Kasumi-1 (cell line): Measurements from ENCODE around the gene MTX1.
A peak's percentile ranks its signal among the peaks of the same experiment; 100 is the strongest.

Source experiments
- DNase-seq, 2 experiments: peaks; one replicate each; lab custom pipeline; 2025; lab: John Stamatoyannopoulos, UW

MTX1 gene

GRCh38 chr1:155261493-155261851 is 53.0 kb downstream of the MTX1 start:
- peak; percentile 38 to 53 for DNase-seq

- DNase-seq = peak; percentile 98 to 99
Observed at GRCh38 chr1:155261852-155262673, 53.6 kb downstream of the MTX1 start, which contains the start of gene SCAMP3. TSS of gene SCAMP3 (minus strand) at chr1:155262360. CDS start at chr1:155262151, 209 bp downstream.

- no peak for DNase-seq
Observed at GRCh38 chr1:155263067-155263466, 54.6 kb downstream of the MTX1 start.
